ENCODE data around the gene CHCHD6. TPM values are rescaled to one million over a fixed set of nuclear protein-coding genes. Genes with fewer than 3 reads are reported as not detected.

The CHCHD6 gene
- total RNA-seq, 3 donors from 2014 or later, result 5.9 to 9.8 (median 6.5) TPM

- H3K9me3 ChIP-seq, result no peaks in the 10 kb centered on the region
- DNase-seq (no peak), ATAC-seq (no peak)
- H3K4me1 ChIP-seq (ENCODE audit: low read depth), result no peaks in the 10 kb centered on the region
- intact Hi-C loops (cut with DNase I, micrococcal nuclease), result no loop called here
- H3K4me3 ChIP-seq, result no peak overlapping the region
- no peaks in the 10 kb centered on the region for H3K36me3 ChIP-seq (ENCODE audit: low read depth)
- TF ChIP-seq CTCF (IDR thresholded peaks at IDR 0.05), result no peak
Measured at GRCh38 chr3:126691765-126692164, 12.3 kb upstream of the CHCHD6 start.

GRCh38 chr3:126692858-126693257 lies 11.2 kb upstream of the CHCHD6 start:
- no peaks in the 10 kb centered on the region for H3K36me3 ChIP-seq (ENCODE audit: low read depth)
- intact Hi-C loops (cut with DNase I, micrococcal nuclease), result no loop called here
- no peak for DNase-seq
- no peaks in the 10 kb centered on the region for H3K9me3 ChIP-seq
- no peak overlapping the region for H3K4me3 ChIP-seq
- H3K4me1 ChIP-seq (ENCODE audit: low read depth), result no peaks in the 10 kb centered on the region
- no peak for TF ChIP-seq CTCF (IDR thresholded peaks at IDR 0.05)
- no peak for ATAC-seq

- no peaks in the 10 kb centered on the region for H3K9me3 ChIP-seq
- DNase-seq, result no peak
- intact Hi-C loops (cut with DNase I, micrococcal nuclease), result no loop called here
- no peak overlapping the region for H3K4me3 ChIP-seq
- H3K4me1 ChIP-seq (ENCODE audit: low read depth), result no peaks in the 10 kb centered on the region
- TF ChIP-seq CTCF (IDR thresholded peaks at IDR 0.05), result no peak
- no peaks in the 10 kb centered on the region for H3K36me3 ChIP-seq (ENCODE audit: low read depth)
- ATAC-seq, result no peak
Measured at GRCh38 chr3:126693921-126694320, 10.1 kb upstream of the CHCHD6 start.

GRCh38 chr3:126696701-126697267 lies 7.3 kb upstream of the CHCHD6 start:
- ATAC-seq (no peak), DNase-seq (no peak)
- no peaks in the 10 kb centered on the region for H3K4me1 ChIP-seq (ENCODE audit: low read depth)
- TF ChIP-seq CTCF (IDR thresholded peaks at IDR 0.05), result no peak
- intact Hi-C loops (cut with DNase I, micrococcal nuclease), result no loop called here
- H3K4me3 ChIP-seq, result no peak overlapping the region
- no peaks in the 10 kb centered on the region for H3K36me3 ChIP-seq (ENCODE audit: low read depth)
- H3K9me3 ChIP-seq, result no peaks in the 10 kb centered on the region

DNA sequence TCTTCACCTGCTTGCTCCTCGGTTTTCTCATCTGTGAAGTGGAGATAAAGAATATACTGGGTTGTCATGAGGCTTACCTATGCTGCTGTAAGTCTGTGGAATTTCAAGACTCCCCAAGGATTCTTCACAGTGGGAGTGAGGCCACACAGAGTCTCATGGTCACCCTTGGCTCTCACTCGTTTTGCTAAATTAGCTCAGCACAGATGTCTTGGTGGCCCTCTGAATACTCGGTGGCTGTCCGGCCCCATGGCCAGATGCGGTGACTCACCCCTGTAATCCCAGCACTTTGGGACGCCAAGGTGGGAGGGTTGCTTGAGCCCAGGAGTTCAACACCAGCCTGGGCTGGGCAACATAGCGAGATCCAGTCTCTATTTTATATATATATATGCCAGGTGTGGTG lies 5.0 kb upstream of the CHCHD6 start:
- Histone ChIP-seq H3K36me3 (ENCODE audit: low read depth) (no peaks in the 10 kb centered on the region), H3K4me1 (ENCODE audit: low read depth) (peaks cover 3% of the 10 kb centered on the region), H3K9me3 (no peaks in the 10 kb centered on the region), H3K4me3 (no peak overlapping the region)
- ATAC-seq, result no peak
- no peak for DNase-seq
- intact Hi-C loops (cut with DNase I, micrococcal nuclease), result no loop called here
- TF ChIP-seq CTCF (IDR thresholded peaks at IDR 0.05), result no peak
